HG03045 (cell line): ENCODE measurements around the gene KLF16.

Experiments used
- ATAC-seq: cut with Tn5 transposase; IDR thresholded peaks from one replicate; pipeline ENCODE4 v1.9.1; 2021; ENCODE audit warnings: mild to moderate bottlenecking, moderate library complexity; ENCODE audit not compliant: unreplicated experiment

KLF16 gene

DNA sequence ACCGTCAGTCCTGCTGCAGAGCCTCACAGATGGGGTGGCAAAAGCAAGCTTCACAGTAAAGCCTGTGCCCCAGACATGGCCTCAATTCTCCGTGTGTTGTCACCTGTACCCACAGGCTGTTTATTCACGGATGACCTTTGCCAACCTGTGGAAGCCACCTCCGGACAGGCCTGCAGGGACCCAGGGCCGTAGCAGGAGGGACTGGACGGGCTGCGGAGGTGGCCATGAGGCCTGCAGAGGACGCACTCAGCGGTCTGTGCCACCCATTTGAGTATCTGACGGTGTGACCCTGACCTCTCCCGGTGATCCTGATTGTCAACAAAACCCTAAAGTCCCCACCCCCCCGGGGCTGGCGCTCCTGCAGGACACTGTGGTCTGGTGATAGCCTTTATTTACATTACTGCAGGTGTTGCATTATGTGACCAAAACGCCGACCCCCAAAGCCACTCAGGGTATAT lies 7.8 kb upstream of the KLF16 start:
- no peak for ATAC-seq

DNA sequence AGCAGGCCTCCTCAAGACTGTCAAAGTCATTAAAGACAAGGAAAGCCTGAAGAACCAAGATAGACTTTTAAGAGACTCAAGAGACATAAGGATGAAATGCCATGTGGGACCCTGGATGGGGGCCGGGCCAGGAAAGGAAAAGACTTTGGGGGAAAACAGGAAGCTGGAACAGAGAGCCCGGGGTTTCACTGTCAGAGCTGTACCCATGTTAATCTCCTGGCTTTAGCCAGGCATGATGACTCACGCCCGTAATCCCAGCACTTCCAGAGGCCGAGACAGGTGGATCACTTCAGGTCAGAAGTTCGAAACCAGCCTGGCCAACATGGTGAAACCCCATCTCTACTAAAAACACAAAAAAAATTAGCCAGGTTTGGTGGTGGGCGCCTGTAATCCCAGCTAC lies 5.6 kb upstream of the KLF16 start:
- ATAC-seq = no peak

DNA sequence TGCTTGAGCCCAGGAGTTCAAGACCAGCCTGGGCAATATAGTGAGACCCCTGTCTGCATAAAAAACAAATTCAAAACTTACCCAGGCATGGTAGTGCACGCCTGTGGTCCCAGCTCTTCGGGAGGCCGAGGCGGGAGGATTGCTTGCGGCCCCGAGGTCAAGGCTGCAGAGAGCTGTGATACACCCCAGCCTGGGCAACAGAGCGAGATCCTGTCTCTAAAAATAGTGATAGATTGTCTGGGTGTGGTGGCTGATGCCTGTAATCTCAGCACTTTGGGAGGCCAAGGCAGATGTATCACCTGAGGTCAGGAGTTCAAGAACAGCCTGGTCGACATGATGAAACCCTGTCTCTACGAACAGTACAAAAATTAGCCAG lies 4.0 kb upstream of the KLF16 start:
- no peak for ATAC-seq

DNA sequence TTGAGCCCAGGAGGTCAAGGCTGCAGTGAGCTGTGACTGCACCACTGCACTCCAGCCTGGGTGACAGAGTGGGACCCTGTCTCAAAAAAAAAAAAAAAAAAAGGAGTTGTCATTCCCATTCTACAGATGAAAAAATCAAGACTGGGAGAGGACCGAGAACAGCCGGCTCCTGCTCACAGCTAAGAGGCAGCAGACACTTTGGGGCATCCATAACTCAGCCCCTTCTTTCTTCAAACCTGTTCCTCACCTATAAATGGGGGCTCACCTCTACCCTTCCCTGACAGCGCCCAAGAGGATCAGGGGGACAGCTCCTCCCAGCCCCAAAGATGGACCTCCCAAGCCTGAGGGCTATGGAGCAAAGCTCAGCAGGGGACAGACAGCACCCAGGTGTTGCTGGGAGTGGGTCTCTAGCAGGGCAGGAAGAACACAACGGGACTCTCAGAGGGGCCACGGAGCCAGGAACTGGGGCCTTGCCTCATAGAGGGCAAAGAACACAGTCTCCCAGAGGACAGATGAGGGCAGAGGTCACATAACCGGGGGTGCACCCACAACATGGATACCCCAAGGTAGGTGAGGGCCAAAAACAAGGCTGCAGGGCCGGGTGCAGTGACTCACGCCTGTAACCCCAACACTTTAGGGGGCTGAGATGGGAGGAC lies 3.4 kb upstream of the KLF16 start:
- ATAC-seq = no peak

DNA sequence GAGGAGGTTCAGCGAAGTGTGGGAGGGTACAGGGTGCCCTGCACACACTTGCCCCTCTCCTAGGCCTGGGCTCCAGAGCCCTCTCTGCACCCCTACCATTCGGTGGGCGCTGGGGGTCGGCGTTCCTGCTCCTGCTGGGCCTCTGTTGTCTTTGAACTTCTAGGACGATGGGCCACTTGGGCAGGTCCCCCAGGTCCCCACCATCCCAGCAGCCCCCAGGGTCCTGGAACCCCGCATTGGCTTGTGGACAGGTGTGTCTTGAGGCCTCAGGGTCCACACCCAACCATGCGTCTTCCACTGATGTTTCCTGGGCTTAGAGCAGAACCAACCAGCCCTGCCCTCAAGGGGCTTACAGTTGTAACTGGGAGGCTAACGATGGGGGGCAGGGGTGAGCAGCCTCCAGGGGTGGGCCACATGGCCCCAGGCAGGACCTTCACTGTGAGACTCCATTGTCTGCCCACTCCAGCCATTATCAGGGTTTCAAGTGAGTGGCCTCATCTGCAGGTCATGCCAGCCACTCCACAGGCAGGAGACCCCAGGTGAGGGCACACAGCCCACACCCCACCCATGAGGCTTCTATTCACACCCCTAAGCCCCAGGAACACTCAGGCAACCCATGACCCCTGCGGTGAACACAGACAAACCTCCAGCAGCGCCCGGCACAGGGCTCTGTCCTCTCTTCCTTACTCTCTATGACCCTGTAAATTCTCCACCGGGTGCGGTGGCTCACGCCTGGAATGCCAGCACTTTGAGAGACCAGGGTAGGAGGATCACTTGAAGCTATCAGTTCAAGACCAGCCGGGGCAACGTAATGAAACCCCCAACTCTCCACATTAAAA lies 2.0 kb upstream of the KLF16 start:
- ATAC-seq = no peak

DNA sequence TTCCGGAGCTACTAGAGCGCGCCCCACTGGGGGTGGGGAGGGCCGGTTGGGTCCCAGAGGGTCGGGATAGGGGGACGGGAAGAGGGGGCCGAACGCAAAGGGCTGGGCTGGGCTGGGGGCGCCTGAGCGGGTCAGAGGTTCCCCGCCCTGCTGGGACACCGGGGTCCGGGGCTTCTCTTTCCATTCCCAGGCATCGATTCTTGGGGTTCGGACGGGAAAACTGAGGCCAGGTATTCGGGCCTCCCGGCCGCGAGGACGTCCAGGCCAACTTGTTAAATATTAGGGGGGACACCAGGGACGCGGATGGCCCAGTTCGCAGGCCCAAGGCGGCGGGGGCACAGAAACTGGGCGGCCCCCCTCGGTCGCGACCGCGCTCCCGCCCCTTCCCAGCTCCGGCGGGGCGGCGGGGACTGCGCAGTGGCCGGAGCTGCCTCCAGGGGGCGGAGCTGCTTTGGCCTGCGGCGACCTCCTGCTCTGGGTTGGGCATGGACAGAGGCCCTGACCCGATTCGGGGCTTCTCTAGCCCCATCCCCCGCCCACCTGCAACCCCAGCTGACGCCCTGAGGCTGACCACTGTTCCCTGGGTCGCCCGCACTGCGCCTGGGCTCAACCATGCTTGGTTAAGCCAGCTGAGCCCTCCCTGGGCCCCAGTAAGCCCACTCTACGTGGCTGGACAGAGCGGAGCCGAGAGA lies 1.2 kb upstream of the KLF16 start:
- ATAC-seq = peak; percentile 25

DNA sequence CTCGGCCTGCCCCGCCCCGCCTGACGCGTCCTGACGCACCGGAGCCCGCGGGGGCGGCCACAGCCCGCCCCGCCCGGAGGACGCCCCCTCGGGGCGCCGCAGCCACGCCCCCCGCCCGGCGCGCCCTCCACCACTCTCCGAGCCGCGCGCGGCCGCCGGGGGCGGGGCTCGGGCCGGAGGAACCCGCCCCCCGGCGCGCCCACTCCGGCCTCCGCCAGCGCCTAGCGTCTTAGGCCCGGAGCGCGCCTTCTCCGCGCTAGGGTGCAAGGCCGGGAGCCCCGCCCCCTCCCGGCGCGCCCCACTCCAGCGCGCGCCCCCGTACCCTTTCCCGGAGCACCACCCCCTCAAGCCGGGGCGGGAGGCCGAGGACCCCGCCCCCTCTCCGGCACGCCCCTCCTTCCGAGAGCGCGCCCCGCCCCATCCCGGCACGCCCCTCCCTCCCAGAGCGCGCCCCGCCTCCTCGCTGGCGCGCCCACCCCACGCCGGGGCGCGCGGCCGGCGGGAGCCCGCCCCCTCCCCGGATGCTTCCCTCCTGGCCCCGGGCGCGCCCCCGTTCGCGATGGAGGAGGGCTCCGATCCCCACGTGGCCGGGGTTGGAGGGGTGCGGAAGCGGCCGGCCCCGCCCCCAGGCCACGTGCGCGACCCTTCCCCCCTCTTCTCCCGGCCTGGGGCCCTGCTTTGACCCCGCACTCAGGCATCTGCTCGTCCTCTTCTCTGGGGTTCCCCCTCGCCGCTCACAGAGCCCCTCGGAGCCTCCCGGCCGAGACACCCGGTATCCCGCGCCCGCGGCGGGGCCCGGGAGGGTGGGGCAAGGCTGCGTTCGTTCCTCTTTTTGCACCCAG lies 480 bp upstream of the KLF16 start:
- ATAC-seq = peak; percentile 62

DNA sequence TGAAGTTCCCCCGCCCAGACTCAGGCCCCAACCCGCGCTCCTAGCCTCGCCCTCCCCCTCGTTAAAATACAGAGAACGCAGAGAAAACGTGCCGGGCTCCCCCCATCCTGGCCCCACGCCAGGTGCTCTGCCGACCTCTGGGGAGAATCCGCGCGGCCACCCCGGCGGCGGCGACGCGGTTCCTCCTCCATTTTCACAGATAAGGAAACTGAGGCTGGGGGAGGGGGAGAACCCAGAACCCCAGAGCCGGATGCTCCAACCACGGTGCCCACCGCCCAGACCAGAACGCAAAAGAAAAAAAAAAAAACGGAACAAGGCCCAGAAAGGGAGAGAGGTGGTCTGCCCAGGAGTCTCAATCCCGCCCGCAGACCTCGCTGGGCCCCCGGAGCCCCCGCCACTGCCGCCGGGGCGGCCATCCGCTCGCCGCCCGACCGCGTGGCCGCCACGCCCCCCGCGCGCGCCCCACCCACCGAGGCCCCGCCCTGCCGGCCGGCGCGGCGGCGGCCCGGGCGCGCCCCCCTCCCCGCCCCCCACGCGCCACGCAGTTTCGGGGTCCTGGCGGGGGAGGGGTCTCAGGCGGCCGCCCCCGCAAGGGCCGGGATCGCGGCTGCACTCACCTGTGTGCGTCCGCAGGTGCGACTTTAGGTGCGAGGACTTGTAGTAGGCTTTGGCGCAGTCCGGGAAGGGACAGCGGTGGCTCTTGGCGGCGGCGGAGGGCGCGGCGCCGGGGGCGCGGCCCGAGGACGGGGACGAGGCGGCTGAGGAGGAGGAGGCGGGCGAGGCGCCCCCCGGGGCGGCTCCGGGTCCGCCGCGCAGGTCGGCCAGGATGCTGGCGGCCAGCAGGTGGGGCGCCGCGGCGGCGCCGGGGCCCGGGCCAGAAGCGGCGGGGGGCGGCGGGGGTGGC lies 703 bp downstream of the KLF16 start:
- ATAC-seq = peak; percentile 27

DNA sequence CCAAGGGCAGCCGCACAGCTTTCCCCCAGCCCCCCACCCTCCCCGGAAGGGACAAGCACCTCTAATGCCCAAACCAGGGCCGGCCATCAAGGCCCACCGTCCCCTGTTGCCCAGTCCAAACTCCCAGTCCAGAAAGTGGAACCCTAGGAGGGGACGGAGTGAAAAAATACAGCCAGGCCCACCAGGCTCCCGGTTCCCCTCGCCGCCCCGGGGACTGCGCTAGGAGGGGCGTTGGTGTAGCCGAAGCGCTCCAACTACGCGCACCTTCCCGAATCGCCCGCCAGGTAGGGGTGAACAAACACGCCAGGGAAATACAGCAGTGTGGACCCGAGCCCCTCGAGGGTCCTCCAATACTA lies 1.3 kb downstream of the KLF16 start:
- no peak for ATAC-seq

DNA sequence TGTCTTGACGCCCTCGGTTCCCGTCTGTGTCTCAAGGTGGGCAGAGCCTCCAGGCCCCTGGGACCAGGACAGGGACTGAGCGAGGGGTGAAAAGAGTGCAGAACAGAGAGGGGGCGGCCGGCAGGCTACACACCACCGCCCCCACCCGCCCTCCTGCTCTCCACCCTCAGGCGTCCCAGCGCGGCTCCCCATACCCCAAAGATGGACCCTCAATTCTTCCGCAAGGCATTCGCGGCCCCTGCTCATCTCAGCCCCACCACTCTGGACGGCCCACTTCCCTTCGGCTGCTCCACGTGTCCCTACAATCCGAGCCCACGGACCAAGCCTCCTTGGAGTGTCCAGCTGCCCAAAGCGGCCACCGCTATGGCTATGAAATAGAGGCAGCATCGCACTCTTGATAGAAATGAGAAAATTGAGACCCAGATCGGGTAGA lies 1.8 kb downstream of the KLF16 start:
- ATAC-seq = no peak

DNA sequence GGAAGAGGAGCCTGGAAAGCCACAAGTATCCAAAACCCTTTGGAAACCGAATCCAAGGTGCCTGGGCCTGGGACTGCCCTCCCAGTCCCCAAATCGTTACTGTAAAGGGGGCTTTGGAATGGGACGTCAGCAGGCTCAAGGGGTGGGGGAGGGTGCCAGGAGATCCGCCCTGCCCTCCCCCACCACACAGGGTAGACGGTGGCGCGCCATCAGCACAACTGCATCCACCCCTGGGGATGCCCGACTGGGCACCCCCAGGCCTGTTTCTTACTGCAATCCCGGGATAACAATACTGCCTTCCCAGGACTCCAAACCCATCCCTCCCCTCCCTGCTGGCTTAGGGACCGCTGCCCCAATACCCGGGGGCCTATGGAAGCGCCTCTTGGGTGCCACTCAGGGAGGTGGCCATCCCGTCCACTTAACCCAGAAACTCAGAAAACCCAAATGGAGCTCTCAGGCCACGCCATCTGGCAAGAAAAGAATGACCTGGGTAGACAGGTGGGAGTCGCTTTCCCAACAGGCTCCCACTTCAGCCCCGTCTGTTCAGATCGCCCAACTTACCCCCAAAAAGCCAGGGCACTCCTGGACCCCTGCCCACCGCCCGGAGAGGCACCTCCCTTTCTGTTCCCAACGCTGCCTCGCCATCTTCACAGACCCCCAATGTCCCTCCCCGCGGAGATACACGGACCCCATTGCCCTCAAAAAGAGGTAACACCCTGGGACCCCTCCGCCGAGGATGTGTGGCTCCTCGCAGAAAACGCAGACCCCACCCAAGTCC lies 2.4 kb downstream of the KLF16 start:
- no peak for ATAC-seq

DNA sequence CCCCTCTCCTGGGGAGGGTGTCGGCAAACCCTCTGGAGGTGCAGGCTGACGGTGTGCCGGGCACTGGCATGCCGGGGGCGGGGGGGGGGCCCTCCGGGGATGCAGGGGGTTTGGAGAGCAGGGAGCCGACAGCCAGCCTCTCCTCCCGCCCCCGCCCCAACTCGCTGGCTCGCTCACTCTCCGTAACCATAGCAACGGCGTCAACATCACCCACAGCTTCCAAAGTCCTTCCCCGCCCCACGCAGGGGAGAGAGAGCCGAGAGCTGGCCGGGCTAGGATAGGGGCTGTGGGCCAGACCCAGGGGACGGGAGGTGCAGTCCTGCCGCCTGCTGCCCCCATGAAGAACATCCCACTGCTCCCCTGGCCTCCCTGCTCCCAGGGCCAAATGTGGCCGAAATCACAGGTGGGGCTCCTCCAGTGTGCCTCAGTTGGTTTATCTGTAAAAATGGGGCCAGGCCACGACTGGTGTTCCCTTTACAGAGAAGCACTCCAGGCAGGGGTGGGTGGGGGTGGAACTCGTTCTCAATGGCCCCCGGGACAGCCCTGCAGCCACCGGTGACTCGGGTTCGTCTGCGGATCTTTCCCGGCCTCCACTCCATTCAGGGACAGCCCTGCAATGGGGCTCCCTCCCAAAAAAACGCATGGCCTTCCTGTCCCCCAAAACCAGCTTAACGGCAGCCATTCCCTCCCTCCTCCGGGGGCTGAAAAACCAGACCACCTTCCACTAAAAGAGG lies 3.2 kb downstream of the KLF16 start:
- no peak for ATAC-seq

DNA sequence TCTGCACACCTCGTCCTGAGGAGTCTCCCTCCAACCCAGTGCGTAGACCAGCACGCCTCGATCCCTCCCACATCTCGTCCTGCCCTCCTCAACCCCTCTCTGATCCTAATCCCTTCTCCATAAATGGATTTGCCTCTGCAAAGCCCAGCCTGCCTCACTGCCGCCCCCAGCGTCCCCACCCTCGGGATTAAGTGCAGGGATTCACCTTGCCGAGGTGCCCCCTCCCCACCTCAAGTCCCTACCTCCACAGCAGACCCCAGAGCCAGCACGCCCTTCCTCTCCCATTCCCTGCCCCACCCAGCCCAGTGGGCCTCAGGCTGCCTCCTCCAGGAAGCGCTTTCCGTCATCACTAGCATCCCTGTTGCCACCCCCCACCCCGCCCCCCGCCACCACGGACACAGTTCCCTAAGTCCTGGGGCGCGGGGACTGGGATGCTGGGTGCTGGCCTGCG lies 4.0 kb downstream of the KLF16 start:
- no peak for ATAC-seq

DNA sequence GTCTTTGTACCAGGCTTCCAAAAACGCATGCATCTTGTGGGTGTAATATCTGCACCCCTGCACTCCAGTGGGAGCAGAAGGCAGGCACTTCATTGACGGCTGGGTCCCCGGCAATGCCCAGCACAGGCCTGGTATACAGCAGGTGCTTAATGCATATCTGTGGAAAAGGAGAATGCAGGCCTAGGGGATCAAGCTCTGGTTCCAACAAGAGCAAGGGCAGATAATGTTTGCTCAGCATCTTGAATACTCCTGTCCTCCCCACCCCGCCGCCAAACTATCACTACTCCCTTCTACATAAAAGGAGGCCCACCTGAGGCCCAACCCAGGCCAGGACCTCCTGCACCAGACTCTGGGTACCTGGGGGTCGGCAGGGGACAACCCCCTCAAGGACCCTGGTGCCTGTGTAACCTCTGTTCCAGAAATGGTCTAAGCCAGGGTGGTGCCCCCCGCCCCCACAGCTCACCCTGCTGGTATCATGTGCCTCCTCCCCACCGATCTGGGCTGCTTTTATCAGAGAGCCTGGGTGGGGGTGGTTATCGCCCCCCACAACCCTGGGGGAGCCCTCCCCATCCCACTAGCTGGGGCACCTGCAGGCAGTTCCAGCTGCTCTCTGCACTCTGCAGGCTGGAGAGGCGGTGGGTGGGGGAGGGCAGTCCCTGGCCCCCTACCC lies 4.8 kb downstream of the KLF16 start:
- no peak for ATAC-seq

DNA sequence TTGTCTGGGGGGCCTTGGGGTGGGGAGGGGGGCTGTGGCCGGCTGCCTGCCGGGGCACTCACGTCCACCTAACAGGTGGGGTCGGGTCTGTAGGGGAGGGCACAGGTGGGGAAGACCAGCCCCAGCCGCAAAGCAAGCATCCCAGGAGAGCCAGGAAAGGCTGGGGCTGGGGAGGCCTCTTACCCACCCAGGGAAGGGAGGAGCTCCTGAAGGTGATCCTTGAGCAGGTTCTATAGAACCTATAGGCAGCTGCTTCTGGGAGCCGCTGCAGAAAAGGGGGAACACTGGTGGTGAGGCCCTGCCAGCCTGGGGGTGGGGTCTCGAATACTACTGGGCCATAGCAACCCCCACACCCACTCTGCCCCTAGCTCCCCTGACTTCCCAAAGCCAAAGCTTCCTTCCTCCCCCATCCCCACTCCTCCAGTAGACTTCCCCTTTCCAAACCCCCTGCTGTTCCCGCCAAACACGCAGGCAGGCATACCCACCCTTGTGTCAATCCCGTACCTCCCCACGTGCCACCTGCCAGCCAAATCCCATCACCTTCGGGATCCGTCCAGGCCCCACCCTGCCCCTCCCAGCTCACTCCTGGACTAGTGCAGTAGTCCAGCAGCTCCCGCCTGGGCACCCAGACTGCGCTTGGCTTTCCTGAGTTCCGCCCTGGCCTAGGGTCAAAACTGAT lies 5.6 kb downstream of the KLF16 start:
- no peak for ATAC-seq

DNA sequence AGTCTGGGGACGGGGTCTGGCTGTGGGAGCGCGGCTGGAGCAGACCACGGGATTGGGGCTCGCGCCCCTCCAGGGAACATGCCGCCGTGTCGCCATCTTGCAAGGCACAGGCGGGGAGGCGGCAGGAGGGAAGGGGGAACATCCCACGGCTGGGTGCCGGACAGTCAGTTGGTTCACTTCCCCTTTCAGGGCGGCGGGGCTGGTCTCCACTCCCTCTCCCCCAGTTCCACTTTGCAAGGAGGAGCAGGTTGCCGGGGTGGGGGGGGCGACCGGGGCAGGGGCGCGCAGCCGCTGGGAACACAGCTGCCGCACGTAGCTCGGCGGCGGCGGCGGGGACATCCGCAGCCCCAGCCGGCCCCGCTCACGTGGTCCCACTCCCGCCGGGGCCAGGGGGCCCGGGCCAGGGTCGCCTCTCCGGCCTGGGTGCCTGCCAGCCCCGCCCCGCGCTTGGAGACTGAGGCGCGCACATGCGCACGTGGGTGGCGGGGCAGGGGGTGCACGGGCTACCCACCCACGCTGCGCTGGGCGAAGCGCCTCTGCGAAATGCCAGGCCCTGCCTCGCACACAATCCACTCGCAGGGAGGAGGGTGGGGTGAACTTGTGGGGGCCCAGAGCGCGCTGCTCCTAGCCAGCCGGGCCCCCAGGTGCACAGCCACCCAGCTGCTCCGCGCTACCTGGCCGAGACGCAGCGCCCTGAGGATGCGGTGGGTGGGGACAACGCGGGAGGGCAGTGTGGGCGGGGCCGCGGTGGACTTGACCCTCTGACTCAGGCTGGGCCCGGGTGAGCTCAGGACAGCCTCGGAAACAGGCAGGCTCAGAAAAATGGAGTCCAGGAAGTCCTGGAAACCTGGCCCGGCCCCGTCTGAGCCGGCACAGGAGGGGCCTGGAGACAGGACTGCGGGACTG lies 6.4 kb downstream of the KLF16 start:
- ATAC-seq = peak; percentile 31
